Activated T-cell treated with anti-CD3 and anti-CD28 coated beads, Interleukin-2, amount 50 U/mL, for 24 hours (primary cell): ENCODE results near the gene UBXN1.

Experiments
- DNase-seq: peaks from one replicate; pipeline ENCODE4 v3.0.0-alpha.2; 2020
- H3K27ac Mint-ChIP-seq: 2 replicates; pipeline ENCODE4 v1.8.0; 2020; ENCODE audit warnings: mild to moderate bottlenecking, mixed read lengths
- H3K27me3 Mint-ChIP-seq: 2 replicates; pipeline ENCODE4 v1.8.0; 2020; ENCODE audit warnings: mixed read lengths
- H3K36me3 Mint-ChIP-seq: 2 replicates; pipeline ENCODE4 v1.8.0; 2020; ENCODE audit warnings: low read depth, mixed read lengths
- H3K4me1 Mint-ChIP-seq: 2 replicates; pipeline ENCODE4 v1.8.0; 2020; ENCODE audit warnings: low read depth, mixed read lengths
- H3K4me3 Mint-ChIP-seq: 2 replicates; pipeline ENCODE4 v1.8.0; 2020; ENCODE audit warnings: mild to moderate bottlenecking, moderate library complexity, mixed read lengths
- H3K9me3 Mint-ChIP-seq: 2 replicates; pipeline ENCODE4 v1.8.0; 2020; ENCODE audit warnings: mixed read lengths

The UBXN1 gene

GRCh38 chr11:62649486-62649885 is 29.4 kb downstream of the UBXN1 start:
- peak overlapping the region; percentile 64 for H3K27ac Mint-ChIP-seq
- no peak overlapping the region for H3K4me3 Mint-ChIP-seq
- H3K27me3 Mint-ChIP-seq: no peaks in the 10 kb centered on the region
- H3K36me3 Mint-ChIP-seq: peaks cover 65% of the 10 kb centered on the region
- peaks cover 43% of the 10 kb centered on the region for H3K4me1 Mint-ChIP-seq
- H3K9me3 Mint-ChIP-seq: no peaks in the 10 kb centered on the region
- DNase-seq: no peak

GRCh38 chr11:62648967-62649364 is 29.9 kb downstream of the UBXN1 start:
- H3K9me3 Mint-ChIP-seq: no peaks in the 10 kb centered on the region
- H3K4me3 Mint-ChIP-seq: no peak overlapping the region
- peaks cover 43% of the 10 kb centered on the region for H3K4me1 Mint-ChIP-seq
- peaks cover 70% of the 10 kb centered on the region for H3K36me3 Mint-ChIP-seq
- H3K27ac Mint-ChIP-seq: no peak overlapping the region
- DNase-seq: no peak
- no peaks in the 10 kb centered on the region for H3K27me3 Mint-ChIP-seq

GRCh38 chr11:62648185-62648966 is 30.5 kb downstream of the UBXN1 start:
- DNase-seq: no peak
- H3K27me3 Mint-ChIP-seq: no peaks in the 10 kb centered on the region
- peaks cover 40% of the 10 kb centered on the region for H3K4me1 Mint-ChIP-seq
- H3K4me3 Mint-ChIP-seq: no peak overlapping the region
- H3K9me3 Mint-ChIP-seq: no peaks in the 10 kb centered on the region
- H3K36me3 Mint-ChIP-seq: peaks cover 75% of the 10 kb centered on the region
- peak overlapping the region; percentile 98 for H3K27ac Mint-ChIP-seq

GRCh38 chr11:62647609-62648005 is 31.3 kb downstream of the UBXN1 start:
- H3K27me3 Mint-ChIP-seq: no peaks in the 10 kb centered on the region
- no peaks in the 10 kb centered on the region for H3K9me3 Mint-ChIP-seq
- peaks cover 79% of the 10 kb centered on the region for H3K36me3 Mint-ChIP-seq
- H3K27ac Mint-ChIP-seq: peak overlapping the region; percentile 98
- no peak for DNase-seq
- H3K4me3 Mint-ChIP-seq: no peak overlapping the region
- H3K4me1 Mint-ChIP-seq: peaks cover 41% of the 10 kb centered on the region

GRCh38 chr11:62646825-62647608 is 31.9 kb downstream of the UBXN1 start:
- Mint-ChIP-seq H3K9me3 (no peaks in the 10 kb centered on the region), H3K4me3 (peak overlapping the region; percentile 98), H3K36me3 (peaks cover 78% of the 10 kb centered on the region), H3K27me3 (no peaks in the 10 kb centered on the region), H3K27ac (peak overlapping the region; percentile 98), H3K4me1 (peaks cover 40% of the 10 kb centered on the region)
- DNase-seq: no peak

- peak within 1 kb of the TSS; percentile 98 for H3K27ac Mint-ChIP-seq
- peaks cover 81% of the 10 kb centered on the region for H3K36me3 Mint-ChIP-seq
- peak within 1 kb of the TSS; percentile 98 for H3K4me3 Mint-ChIP-seq
- no peaks in the 10 kb centered on the region for H3K27me3 Mint-ChIP-seq
- peak; percentile 99 for DNase-seq
- peaks cover 39% of the 10 kb centered on the region for H3K4me1 Mint-ChIP-seq
- no peaks in the 10 kb centered on the region for H3K9me3 Mint-ChIP-seq
These were observed 32.7 kb downstream of the UBXN1 start, which contains the start of gene GANAB for GRCh38 chr11:62645946-62646824. TSS of gene GANAB (minus strand) at chr11:62646613. CDS start at chr11:62646599, 14 bp downstream.

- H3K27me3 Mint-ChIP-seq: no peaks in the 10 kb centered on the region
- H3K4me1 Mint-ChIP-seq: peaks cover 40% of the 10 kb centered on the region
- H3K27ac Mint-ChIP-seq: peak overlapping the region; percentile 98
- peaks cover 81% of the 10 kb centered on the region for H3K36me3 Mint-ChIP-seq
- peak; percentile 43 for DNase-seq
- H3K9me3 Mint-ChIP-seq: no peaks in the 10 kb centered on the region
- H3K4me3 Mint-ChIP-seq: peak overlapping the region; percentile 98
These were observed 33.3 kb downstream of the UBXN1 start for GRCh38 chr11:62645671-62645945.

- no peak for DNase-seq
- H3K36me3 Mint-ChIP-seq: peaks cover 78% of the 10 kb centered on the region
- no peaks in the 10 kb centered on the region for H3K9me3 Mint-ChIP-seq
- H3K4me3 Mint-ChIP-seq: peak overlapping the region; percentile 98
- peak overlapping the region; percentile 76 for H3K27ac Mint-ChIP-seq
- no peaks in the 10 kb centered on the region for H3K27me3 Mint-ChIP-seq
- H3K4me1 Mint-ChIP-seq: peaks cover 48% of the 10 kb centered on the region
These were observed 34.7 kb downstream of the UBXN1 start for GRCh38 chr11:62644220-62644619.

- peak overlapping the region; percentile 82 for H3K27ac Mint-ChIP-seq
These were observed 46.4 kb downstream of the UBXN1 start for GRCh38 chr11:62632492-62632891.

GRCh38 chr11:62627713-62628112 is 51.2 kb downstream of the UBXN1 start:
- H3K4me3 Mint-ChIP-seq: no peak overlapping the region

More at GRCh38 chr11:62632492-62632891, 46.4 kb downstream of the UBXN1 start:
- H3K4me1 Mint-ChIP-seq: peaks cover 14% of the 10 kb centered on the region
- no peak overlapping the region for H3K4me3 Mint-ChIP-seq
- H3K27me3 Mint-ChIP-seq: no peaks in the 10 kb centered on the region
- no peaks in the 10 kb centered on the region for H3K9me3 Mint-ChIP-seq
- no peak for DNase-seq
- peaks cover 96% of the 10 kb centered on the region for H3K36me3 Mint-ChIP-seq

More at GRCh38 chr11:62627713-62628112, 51.2 kb downstream of the UBXN1 start:
- no peak for DNase-seq
- Mint-ChIP-seq H3K9me3 (no peaks in the 10 kb centered on the region), H3K27ac (no peak overlapping the region), H3K36me3 (peaks cover 92% of the 10 kb centered on the region), H3K4me1 (no peaks in the 10 kb centered on the region), H3K27me3 (no peaks in the 10 kb centered on the region)
